HepG2 (cell line): ENCODE results near the gene RHOBTB1. TPM values are rescaled to one million over a fixed set of nuclear protein-coding genes. Genes with fewer than 3 reads are reported as not detected.

Experiments
- ATF7 ChIP-seq, 2 experiments: fragments of 450-650 bp in 1 of 2; sonication (generic) in 1 of 2; formaldehyde crosslinking in 1 of 2; IDR thresholded peaks; 2 replicates each; pipeline versions ENCODE4 v1.4.0 to v1.6.1; 2016 to 2020; ENCODE audit warnings: antibody characterized with exemption in 1 of 2, mild to moderate bottlenecking in 1 of 2, missing genetic modification reagents in 1 of 2
- ATM ChIP-seq: fragments of 450-650 bp; IDR thresholded peaks from 2 replicates; pipeline ENCODE4 v1.7.1; 2017; ENCODE audit warnings: mild to moderate bottlenecking, borderline replicate concordance
- CHD4 ChIP-seq: fragments of 200-600 bp; sonication (generic); IDR thresholded peaks from 2 replicates; pipeline ENCODE4 v1.7.0; 2017; ENCODE audit warnings: mild to moderate bottlenecking, low read length, borderline replicate concordance
- FOXA1 ChIP-seq, 2 experiments: fragments of 450-650 bp in 1 of 2; sonication (generic) in 1 of 2; formaldehyde crosslinking in 1 of 2; IDR thresholded peaks; 2 replicates each; pipeline versions ENCODE4 v1.4.0 to v1.6.1; 2016 to 2020; ENCODE audit warnings: missing genetic modification reagents in 1 of 2
- GTF3A ChIP-seq: sonication (generic); formaldehyde crosslinking; conservative IDR thresholded peaks from 2 replicates; pipeline ENCODE4 v1.4.0; 2020; ENCODE audit warnings: mild to moderate bottlenecking, missing genetic modification reagents
- IKZF1 ChIP-seq: fragments of 450-650 bp; IDR thresholded peaks from 2 replicates; pipeline ENCODE4 v1.7.1; 2016
- MAFF ChIP-seq: IDR thresholded peaks from 2 replicates; pipeline ENCODE4 v1.6.1; 2011; ENCODE audit warnings: low read depth, low read length, improper control_type of control experiment
- MED8 ChIP-seq: sonication (generic); formaldehyde crosslinking; IDR thresholded peaks from 2 replicates; pipeline ENCODE4 v1.8.1; 2023; ENCODE audit warnings: mild to moderate bottlenecking, missing genetic modification reagents; ENCODE audit not compliant: insufficient replicate concordance
- NFIC ChIP-seq: IDR thresholded peaks from 2 replicates; pipeline ENCODE4 v1.6.1; 2012; ENCODE audit warnings: mild to moderate bottlenecking, low read length, inconsistent platforms
- RAD21 ChIP-seq: fragments of 450-650 bp; formaldehyde crosslinking; IDR thresholded peaks from 2 replicates; pipeline ENCODE4 v1.5.0; 2020; ENCODE audit warnings: mild to moderate bottlenecking
- SIN3B ChIP-seq: fragments of 150-350 bp; IDR thresholded peaks from 2 replicates; pipeline ENCODE4 v1.6.1; 2014; ENCODE audit warnings: low read length
- SIX1 ChIP-seq: sonication (generic); formaldehyde crosslinking; IDR thresholded peaks from 2 replicates; pipeline ENCODE4 v1.4.0; 2020; ENCODE audit warnings: missing genetic modification reagents, borderline replicate concordance
- TARDBP ChIP-seq: sonication (generic); formaldehyde crosslinking; IDR thresholded peaks from 2 replicates; pipeline ENCODE4 v1.8.0; 2022; ENCODE audit warnings: mild to moderate bottlenecking, missing genetic modification reagents
- YEATS2 ChIP-seq: sonication (generic); formaldehyde crosslinking; IDR thresholded peaks from 2 replicates; pipeline ENCODE4 v1.4.0; 2020; ENCODE audit warnings: missing genetic modification reagents, borderline replicate concordance
- YY1 ChIP-seq: IDR thresholded peaks from 2 replicates; pipeline ENCODE4 v1.6.1; 2011; ENCODE audit warnings: low read length, low read depth, moderate library complexity, mild to moderate bottlenecking; ENCODE audit not compliant: insufficient read depth, insufficient replicate concordance
- ZNF18 ChIP-seq: sonication (generic); formaldehyde crosslinking; IDR thresholded peaks from 2 replicates; pipeline ENCODE4 v1.8.0; 2022; ENCODE audit warnings: mild to moderate bottlenecking, missing genetic modification reagents; ENCODE audit not compliant: insufficient replicate concordance
- ZNF414 ChIP-seq: sonication (generic); formaldehyde crosslinking; IDR thresholded peaks from 2 replicates; pipeline ENCODE4 v1.5.0; 2020; ENCODE audit warnings: missing genetic modification reagents
- ZNF432 ChIP-seq: sonication (generic); formaldehyde crosslinking; IDR thresholded peaks from 2 replicates; pipeline ENCODE4 v1.5.0; 2020; ENCODE audit warnings: missing genetic modification reagents, mild to moderate bottlenecking, borderline replicate concordance
- ZNF510 ChIP-seq: sonication (generic); formaldehyde crosslinking; IDR thresholded peaks from 2 replicates; pipeline ENCODE4 v1.4.0; 2020; ENCODE audit warnings: low read depth, mild to moderate bottlenecking, missing genetic modification reagents
- ZNF614 ChIP-seq: IDR thresholded peaks from 2 replicates; pipeline ENCODE4 v1.6.1; 2018; ENCODE audit warnings: missing biosample characterization, missing genetic modification reagents, inconsistent platforms, borderline replicate concordance
- ZNF781 ChIP-seq: sonication (generic); formaldehyde crosslinking; IDR thresholded peaks from 2 replicates; pipeline ENCODE4 v1.5.1; 2020; ENCODE audit warnings: borderline replicate concordance, mild to moderate bottlenecking, missing genetic modification reagents; ENCODE audit errors: not compliant biosample characterization
- polyA plus RNA-seq, 8 experiments: library from polyadenylated mRNA; depleted of rRNA in 3 of 8; stranded (reverse) in 7 of 8; unstranded in 1 of 8; fragments of >200 nt; fragmentation: Illumina TruSeq in 4 of 8; extraction: Trizol in 4 of 8; gene quantifications; 2 replicates each; pipeline versions ENCODE4 v1.2.1 to v1.2.3, GENCODE V29; 2011 to 2016; ENCODE audit warnings: low read depth in 4 of 8, missing spikeins in 1 of 8, mixed read lengths in 1 of 8; ENCODE audit not compliant: insufficient read depth in 1 of 8
- total RNA-seq, 5 experiments: library from RNA; depleted of rRNA; stranded (reverse); fragments of >200 nt; fragmentation: Illumina TruSeq; extraction: Trizol; gene quantifications; 2 replicates each; pipeline ENCODE4 v1.2.3, GENCODE V29; 2016; ENCODE audit warnings: low read depth in 1 of 5

RHOBTB1 gene
- total and polyA plus RNA-seq, 2 of the 13 experiments (the other 11 are each of a cell fraction or from before 2014, with no cell fraction given) = 18.8 to 59.5 TPM

GRCh38 chr10:60977161-60978122, 33.5 kb upstream of the RHOBTB1 start (continued):
- TF ChIP-seq MAFF (no peak), YY1 (peak; percentile 10), ZNF414 (CRISPR knock-in tag) (no peak), ZNF18 (CRISPR knock-in tag) (no peak), ATM (no peak), CHD4 (0 out of 2 replicates have a peak, but pooled peaks have one; percentile 37), ZNF614 (CRISPR knock-in tag) (no peak), NFIC (peak; percentile 50; the same call in 1 of the 2 replicates), SIN3B (no peak), FOXA1 (IDR thresholded peaks at IDR 0.05) (no peak), FOXA1 (CRISPR knock-in tag; IDR thresholded peaks at IDR 0.05) (peak; percentile 45; the same call in 1 of the 2 replicates), IKZF1 (no peak), GTF3A (CRISPR knock-in tag) (no peak), ZNF432 (CRISPR knock-in tag) (no peak), SIX1 (CRISPR knock-in tag) (peak; percentile 16; the same call in 1 of the 2 replicates), YEATS2 (CRISPR knock-in tag) (no peak), RAD21 (no peak), ATF7 (IDR thresholded peaks at IDR 0.05) (peak; percentile 4; the same call in 1 of the 2 replicates), ATF7 (CRISPR knock-in tag; IDR thresholded peaks at IDR 0.05) (no peak), MED8 (no peak), ZNF510 (CRISPR knock-in tag) (no peak), TARDBP (0 out of 2 replicates have a peak, but pooled peaks have one; percentile 22), ZNF781 (CRISPR knock-in tag) (no peak)
